ENCODE results near the gene RASAL1.

DNA sequence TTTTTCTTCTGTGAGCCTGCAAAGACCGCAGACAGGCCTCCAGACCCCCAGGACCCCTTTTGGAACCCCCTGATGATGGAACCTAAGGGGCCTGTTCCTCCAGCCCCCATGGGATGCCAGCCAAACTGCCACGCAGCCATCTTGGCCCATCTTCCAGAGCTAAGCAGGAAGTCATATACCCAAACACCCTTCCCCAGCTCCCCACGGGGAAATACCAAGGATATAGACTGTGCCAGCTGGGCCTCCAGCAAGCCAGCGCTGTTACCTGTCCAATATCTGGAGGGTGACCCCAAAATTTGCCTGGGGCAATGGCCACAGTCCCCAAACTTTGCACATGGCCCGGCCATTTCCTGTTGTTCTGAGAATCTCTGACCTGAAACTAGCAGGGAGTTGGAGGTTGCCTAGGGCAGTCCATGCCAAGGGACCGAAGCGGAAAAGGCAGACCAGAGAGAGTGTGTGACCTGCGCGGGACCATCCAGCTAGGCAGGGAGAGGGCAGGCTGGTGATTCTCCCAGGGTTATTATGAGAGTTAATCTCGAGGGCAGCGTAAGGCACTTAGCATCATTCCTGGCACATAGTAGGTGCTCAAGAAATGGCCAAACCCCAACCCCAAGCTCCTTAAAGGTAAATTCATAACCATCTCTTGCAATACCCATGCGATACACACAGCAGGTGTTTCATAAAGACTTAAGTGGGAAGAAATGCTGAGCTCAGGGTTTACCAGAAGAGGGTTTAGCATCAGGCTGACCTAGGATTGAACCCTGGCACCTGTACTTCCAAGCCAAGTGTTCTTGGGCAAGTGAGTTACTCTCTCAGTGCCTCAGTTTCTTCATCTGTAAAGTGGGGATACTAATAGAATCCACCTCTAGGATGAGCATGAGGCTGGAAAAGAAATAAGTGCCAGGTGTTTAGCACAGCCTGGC is 2.6 kb upstream of the RASAL1 start:
- TF ChIP-seq, protein P1, sequence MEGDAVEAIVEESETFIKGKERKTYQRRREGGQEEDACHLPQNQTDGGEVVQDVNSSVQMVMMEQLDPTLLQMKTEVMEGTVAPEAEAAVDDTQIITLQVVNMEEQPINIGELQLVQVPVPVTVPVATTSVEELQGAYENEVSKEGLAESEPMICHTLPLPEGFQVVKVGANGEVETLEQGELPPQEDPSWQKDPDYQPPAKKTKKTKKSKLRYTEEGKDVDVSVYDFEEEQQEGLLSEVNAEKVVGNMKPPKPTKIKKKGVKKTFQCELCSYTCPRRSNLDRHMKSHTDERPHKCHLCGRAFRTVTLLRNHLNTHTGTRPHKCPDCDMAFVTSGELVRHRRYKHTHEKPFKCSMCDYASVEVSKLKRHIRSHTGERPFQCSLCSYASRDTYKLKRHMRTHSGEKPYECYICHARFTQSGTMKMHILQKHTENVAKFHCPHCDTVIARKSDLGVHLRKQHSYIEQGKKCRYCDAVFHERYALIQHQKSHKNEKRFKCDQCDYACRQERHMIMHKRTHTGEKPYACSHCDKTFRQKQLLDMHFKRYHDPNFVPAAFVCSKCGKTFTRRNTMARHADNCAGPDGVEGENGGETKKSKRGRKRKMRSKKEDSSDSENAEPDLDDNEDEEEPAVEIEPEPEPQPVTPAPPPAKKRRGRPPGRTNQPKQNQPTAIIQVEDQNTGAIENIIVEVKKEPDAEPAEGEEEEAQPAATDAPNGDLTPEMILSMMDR (conservative IDR thresholded peaks at IDR 0.05; ENCODE audit: low read depth in 2 of 2) = no peak
- TF ChIP-seq NANOG (IDR thresholded peaks at IDR 0.05; ENCODE audit: borderline replicate concordance) (no peak), EZH2phosphoT487 (IDR thresholded peaks at IDR 0.05; ENCODE audit: unreplicated experiment) (no peak), POLR2AphosphoS5 (IDR thresholded peaks at IDR 0.05; ENCODE audit: low read depth) (no peak), EZH2 (IDR thresholded peaks at IDR 0.05; ENCODE audit: low read depth, unreplicated experiment) (no peak), CREB1 (CRISPR knock-in tag; IDR thresholded peaks at IDR 0.05; ENCODE audit: low read depth) (no peak), JUNB (IDR thresholded peaks at IDR 0.05; ENCODE audit: unreplicated experiment) (no peak), STAT1 (IDR thresholded peaks at IDR 0.05; ENCODE audit: unreplicated experiment) (no peak), ZNF331 (CRISPR knock-in tag; IDR thresholded peaks at IDR 0.05; ENCODE audit: low read depth) (no peak)
- TF ChIP-seq, protein P2, sequence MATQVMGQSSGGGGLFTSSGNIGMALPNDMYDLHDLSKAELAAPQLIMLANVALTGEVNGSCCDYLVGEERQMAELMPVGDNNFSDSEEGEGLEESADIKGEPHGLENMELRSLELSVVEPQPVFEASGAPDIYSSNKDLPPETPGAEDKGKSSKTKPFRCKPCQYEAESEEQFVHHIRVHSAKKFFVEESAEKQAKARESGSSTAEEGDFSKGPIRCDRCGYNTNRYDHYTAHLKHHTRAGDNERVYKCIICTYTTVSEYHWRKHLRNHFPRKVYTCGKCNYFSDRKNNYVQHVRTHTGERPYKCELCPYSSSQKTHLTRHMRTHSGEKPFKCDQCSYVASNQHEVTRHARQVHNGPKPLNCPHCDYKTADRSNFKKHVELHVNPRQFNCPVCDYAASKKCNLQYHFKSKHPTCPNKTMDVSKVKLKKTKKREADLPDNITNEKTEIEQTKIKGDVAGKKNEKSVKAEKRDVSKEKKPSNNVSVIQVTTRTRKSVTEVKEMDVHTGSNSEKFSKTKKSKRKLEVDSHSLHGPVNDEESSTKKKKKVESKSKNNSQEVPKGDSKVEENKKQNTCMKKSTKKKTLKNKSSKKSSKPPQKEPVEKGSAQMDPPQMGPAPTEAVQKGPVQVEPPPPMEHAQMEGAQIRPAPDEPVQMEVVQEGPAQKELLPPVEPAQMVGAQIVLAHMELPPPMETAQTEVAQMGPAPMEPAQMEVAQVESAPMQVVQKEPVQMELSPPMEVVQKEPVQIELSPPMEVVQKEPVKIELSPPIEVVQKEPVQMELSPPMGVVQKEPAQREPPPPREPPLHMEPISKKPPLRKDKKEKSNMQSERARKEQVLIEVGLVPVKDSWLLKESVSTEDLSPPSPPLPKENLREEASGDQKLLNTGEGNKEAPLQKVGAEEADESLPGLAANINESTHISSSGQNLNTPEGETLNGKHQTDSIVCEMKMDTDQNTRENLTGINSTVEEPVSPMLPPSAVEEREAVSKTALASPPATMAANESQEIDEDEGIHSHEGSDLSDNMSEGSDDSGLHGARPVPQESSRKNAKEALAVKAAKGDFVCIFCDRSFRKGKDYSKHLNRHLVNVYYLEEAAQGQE (IDR thresholded peaks at IDR 0.05; ENCODE audit: unreplicated experiment) = no peak
- TF ChIP-seq, protein P3, sequence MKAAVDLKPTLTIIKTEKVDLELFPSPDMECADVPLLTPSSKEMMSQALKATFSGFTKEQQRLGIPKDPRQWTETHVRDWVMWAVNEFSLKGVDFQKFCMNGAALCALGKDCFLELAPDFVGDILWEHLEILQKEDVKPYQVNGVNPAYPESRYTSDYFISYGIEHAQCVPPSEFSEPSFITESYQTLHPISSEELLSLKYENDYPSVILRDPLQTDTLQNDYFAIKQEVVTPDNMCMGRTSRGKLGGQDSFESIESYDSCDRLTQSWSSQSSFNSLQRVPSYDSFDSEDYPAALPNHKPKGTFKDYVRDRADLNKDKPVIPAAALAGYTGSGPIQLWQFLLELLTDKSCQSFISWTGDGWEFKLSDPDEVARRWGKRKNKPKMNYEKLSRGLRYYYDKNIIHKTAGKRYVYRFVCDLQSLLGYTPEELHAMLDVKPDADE (IDR thresholded peaks at IDR 0.05) = no peak

All from GM23338 (cell line).